ENCODE data around the gene ZNF385D. TPM values are rescaled to one million over a fixed set of nuclear protein-coding genes. Genes with fewer than 3 reads are reported as not detected.

ZNF385D gene
- total RNA-seq, 1 donor from 2014 or later = 0.41 TPM

- Mint-ChIP-seq H3K4me3 (ENCODE audit: unreplicated experiment) (no peak overlapping the region), H3K27ac (ENCODE audit: unreplicated experiment) (no peak overlapping the region), H3K4me1 (ENCODE audit: unreplicated experiment) (peaks cover 6% of the 10 kb centered on the region), H3K36me3 (ENCODE audit: low read depth, unreplicated experiment) (no peaks in the 10 kb centered on the region), H3K9me3 (ENCODE audit: unreplicated experiment) (no peaks in the 10 kb centered on the region), H3K27me3 (ENCODE audit: unreplicated experiment) (no peaks in the 10 kb centered on the region)
- TF ChIP-seq CTCF (IDR thresholded peaks at IDR 0.05; ENCODE audit: unreplicated experiment) = peak; percentile 56
- peak; percentile 7 for DNase-seq (ENCODE audit: low spot score)
These were observed 1.8 kb upstream of the ZNF385D start for GRCh38 chr3:21752749-21753347.

GRCh38 chr3:21751886-21752285 lies 876 bp upstream of the ZNF385D start:
- DNase-seq (ENCODE audit: low spot score) = no peak
- Mint-ChIP-seq H3K27ac (ENCODE audit: unreplicated experiment) (no peak overlapping the region), H3K4me1 (ENCODE audit: unreplicated experiment) (peaks cover 6% of the 10 kb centered on the region), H3K4me3 (ENCODE audit: unreplicated experiment) (no peak overlapping the region), H3K36me3 (ENCODE audit: low read depth, unreplicated experiment) (no peaks in the 10 kb centered on the region), H3K27me3 (ENCODE audit: unreplicated experiment) (no peaks in the 10 kb centered on the region), H3K9me3 (ENCODE audit: unreplicated experiment) (no peaks in the 10 kb centered on the region)
- no peak for TF ChIP-seq CTCF (IDR thresholded peaks at IDR 0.05; ENCODE audit: unreplicated experiment)

GRCh38 chr3:21750080-21750696 lies 822 bp downstream of the ZNF385D start:
- Mint-ChIP-seq H3K36me3 (ENCODE audit: low read depth, unreplicated experiment) (no peaks in the 10 kb centered on the region), H3K27me3 (ENCODE audit: unreplicated experiment) (no peaks in the 10 kb centered on the region), H3K27ac (ENCODE audit: unreplicated experiment) (no peak overlapping the region), H3K9me3 (ENCODE audit: unreplicated experiment) (no peaks in the 10 kb centered on the region), H3K4me3 (ENCODE audit: unreplicated experiment) (peak overlapping the region; percentile 81), H3K4me1 (ENCODE audit: unreplicated experiment) (peaks cover 6% of the 10 kb centered on the region)
- TF ChIP-seq CTCF (IDR thresholded peaks at IDR 0.05; ENCODE audit: unreplicated experiment) = no peak
- no peak for DNase-seq (ENCODE audit: low spot score)

GRCh38 chr3:21747966-21748555 lies 2.9 kb downstream of the ZNF385D start:
- no peak for DNase-seq (ENCODE audit: low spot score)
- Mint-ChIP-seq H3K36me3 (ENCODE audit: low read depth, unreplicated experiment) (no peaks in the 10 kb centered on the region), H3K4me1 (ENCODE audit: unreplicated experiment) (peaks cover 6% of the 10 kb centered on the region), H3K9me3 (ENCODE audit: unreplicated experiment) (no peaks in the 10 kb centered on the region), H3K27ac (ENCODE audit: unreplicated experiment) (no peak overlapping the region), H3K4me3 (ENCODE audit: unreplicated experiment) (no peak overlapping the region), H3K27me3 (ENCODE audit: unreplicated experiment) (peaks cover 2% of the 10 kb centered on the region)
- TF ChIP-seq CTCF (IDR thresholded peaks at IDR 0.05; ENCODE audit: unreplicated experiment) = no peak

GRCh38 chr3:21747376-21747775 lies 3.6 kb downstream of the ZNF385D start:
- peaks cover 2% of the 10 kb centered on the region for H3K27me3 Mint-ChIP-seq (ENCODE audit: unreplicated experiment)
- no peaks in the 10 kb centered on the region for H3K9me3 Mint-ChIP-seq (ENCODE audit: unreplicated experiment)
- no peak overlapping the region for H3K4me3 Mint-ChIP-seq (ENCODE audit: unreplicated experiment)
- H3K36me3 Mint-ChIP-seq (ENCODE audit: low read depth, unreplicated experiment) = no peaks in the 10 kb centered on the region
- no peak overlapping the region for H3K27ac Mint-ChIP-seq (ENCODE audit: unreplicated experiment)
- TF ChIP-seq CTCF (IDR thresholded peaks at IDR 0.05; ENCODE audit: unreplicated experiment) = no peak
- DNase-seq (ENCODE audit: low spot score) = no peak
- peaks cover 6% of the 10 kb centered on the region for H3K4me1 Mint-ChIP-seq (ENCODE audit: unreplicated experiment)

Data from endothelial cell (in vitro differentiated cells).